ENCODE data around the gene ASIP.
"Not testable (repeated sequence)": the region's sequence is repeated elsewhere in the genome, so short reads cannot be mapped to it uniquely, and the experiment has no call there.

Gene ASIP

GRCh38 chr20:34262488-34263288 lies 21.5 kb downstream of the ASIP start:
- H3K9ac ChIP-seq (ENCODE audit: low read length): no peak overlapping the region
- no peak overlapping the region for H3K27ac ChIP-seq (ENCODE audit: low read depth, low read length)
- no peaks in the 10 kb centered on the region for H3K27me3 ChIP-seq (ENCODE audit: control insufficient read depth, insufficient read depth, low read length)
- no peak overlapping the region for H3K4me3 ChIP-seq (ENCODE audit: low read depth, low read length)
- H3K9me3 ChIP-seq (ENCODE audit: control insufficient read depth, insufficient read depth, low read depth, low read length): no peaks in the 10 kb centered on the region
- no peaks in the 10 kb centered on the region for H3K36me3 ChIP-seq (ENCODE audit: control insufficient read depth, insufficient read depth, low read length)
- peaks cover 5% of the 10 kb centered on the region; the same call in 1 of the 2 replicates for H3K4me1 ChIP-seq (ENCODE audit: control insufficient read depth, insufficient read depth, low read length)

- not testable (repeated sequence) for H3K36me3 ChIP-seq (ENCODE audit: control insufficient read depth, insufficient read depth, low read length); H3K9ac ChIP-seq (ENCODE audit: low read length); H3K27me3 ChIP-seq (ENCODE audit: control insufficient read depth, insufficient read depth, low read length); H3K9me3 ChIP-seq (ENCODE audit: control insufficient read depth, insufficient read depth, low read depth, low read length); H3K4me1 ChIP-seq (ENCODE audit: control insufficient read depth, insufficient read depth, low read length); H3K27ac ChIP-seq (ENCODE audit: low read depth, low read length); H3K4me3 ChIP-seq (ENCODE audit: low read depth, low read length)
These were observed 22.2 kb downstream of the ASIP start for GRCh38 chr20:34263468-34263867.

- no peak overlapping the region for H3K27ac ChIP-seq (ENCODE audit: low read depth, low read length)
These were observed 22.9 kb downstream of the ASIP start for GRCh38 chr20:34264141-34264540.

GRCh38 chr20:34268145-34268544 lies 26.9 kb downstream of the ASIP start:
- H3K36me3 ChIP-seq (ENCODE audit: control insufficient read depth, insufficient read depth, low read length): 0 out of 2 replicates have a peak, but pooled peaks cover 7% of the 10 kb centered on the region
- H3K27me3 ChIP-seq (ENCODE audit: control insufficient read depth, insufficient read depth, low read length): peaks cover 3% of the 10 kb centered on the region; the same call in 1 of the 2 replicates
- no peak overlapping the region for H3K27ac ChIP-seq (ENCODE audit: low read depth, low read length)
- H3K4me3 ChIP-seq (ENCODE audit: low read depth, low read length): no peak overlapping the region
- H3K4me1 ChIP-seq (ENCODE audit: control insufficient read depth, insufficient read depth, low read length): no peaks in the 10 kb centered on the region
- H3K9ac ChIP-seq (ENCODE audit: low read length): no peak overlapping the region
- no peaks in the 10 kb centered on the region for H3K9me3 ChIP-seq (ENCODE audit: control insufficient read depth, insufficient read depth, low read depth, low read length)

More at GRCh38 chr20:34264141-34264540, 22.9 kb downstream of the ASIP start:
- no peak overlapping the region for H3K4me3 ChIP-seq (ENCODE audit: low read depth, low read length)
- H3K9ac ChIP-seq (ENCODE audit: low read length): no peak overlapping the region
- H3K27me3 ChIP-seq (ENCODE audit: control insufficient read depth, insufficient read depth, low read length): peaks cover 2% of the 10 kb centered on the region; the same call in 1 of the 2 replicates
- H3K36me3 ChIP-seq (ENCODE audit: control insufficient read depth, insufficient read depth, low read length): no peaks in the 10 kb centered on the region
- no peaks in the 10 kb centered on the region for H3K9me3 ChIP-seq (ENCODE audit: control insufficient read depth, insufficient read depth, low read depth, low read length)
- H3K4me1 ChIP-seq (ENCODE audit: control insufficient read depth, insufficient read depth, low read length): peaks cover 5% of the 10 kb centered on the region; the same call in 1 of the 2 replicates

- H3K9ac ChIP-seq (ENCODE audit: low read length): no peak overlapping the region
- no peak overlapping the region for H3K27ac ChIP-seq (ENCODE audit: low read depth, low read length)
- H3K4me3 ChIP-seq (ENCODE audit: low read depth, low read length): peak overlapping the region; percentile 48; the same call in 1 of the 2 replicates
- no peaks in the 10 kb centered on the region for H3K4me1 ChIP-seq (ENCODE audit: control insufficient read depth, insufficient read depth, low read length)
- peaks cover 3% of the 10 kb centered on the region; the same call in 1 of the 2 replicates for H3K27me3 ChIP-seq (ENCODE audit: control insufficient read depth, insufficient read depth, low read length)
- no peaks in the 10 kb centered on the region for H3K9me3 ChIP-seq (ENCODE audit: control insufficient read depth, insufficient read depth, low read depth, low read length)
- H3K36me3 ChIP-seq (ENCODE audit: control insufficient read depth, insufficient read depth, low read length): peaks cover 16% of the 10 kb centered on the region
These were observed 27.8 kb downstream of the ASIP start for GRCh38 chr20:34268851-34269636.

GRCh38 chr20:34269996-34270627 lies 28.9 kb downstream of the ASIP start:
- no peak overlapping the region for H3K4me3 ChIP-seq (ENCODE audit: low read depth, low read length)
- no peak overlapping the region for H3K9ac ChIP-seq (ENCODE audit: low read length)
- peaks cover 3% of the 10 kb centered on the region; the same call in 1 of the 2 replicates for H3K27me3 ChIP-seq (ENCODE audit: control insufficient read depth, insufficient read depth, low read length)
- no peak overlapping the region for H3K27ac ChIP-seq (ENCODE audit: low read depth, low read length)
- no peaks in the 10 kb centered on the region for H3K9me3 ChIP-seq (ENCODE audit: control insufficient read depth, insufficient read depth, low read depth, low read length)
- no peaks in the 10 kb centered on the region for H3K4me1 ChIP-seq (ENCODE audit: control insufficient read depth, insufficient read depth, low read length)
- peaks cover 24% of the 10 kb centered on the region for H3K36me3 ChIP-seq (ENCODE audit: control insufficient read depth, insufficient read depth, low read length)

GRCh38 chr20:34271956-34272355 lies 30.7 kb downstream of the ASIP start:
- Histone ChIP-seq H3K36me3 (ENCODE audit: control insufficient read depth, insufficient read depth, low read length) (peaks cover 41% of the 10 kb centered on the region), H3K27me3 (ENCODE audit: control insufficient read depth, insufficient read depth, low read length) (peaks cover 3% of the 10 kb centered on the region; the same call in 1 of the 2 replicates), H3K4me3 (ENCODE audit: low read depth, low read length) (no peak overlapping the region), H3K27ac (ENCODE audit: low read depth, low read length) (no peak overlapping the region), H3K9me3 (ENCODE audit: control insufficient read depth, insufficient read depth, low read depth, low read length) (no peaks in the 10 kb centered on the region), H3K4me1 (ENCODE audit: control insufficient read depth, insufficient read depth, low read length) (no peaks in the 10 kb centered on the region), H3K9ac (ENCODE audit: low read length) (no peak overlapping the region)

GRCh38 chr20:34274694-34275093 lies 33.5 kb downstream of the ASIP start:
- Histone ChIP-seq H3K9ac (ENCODE audit: low read length) (no peak overlapping the region), H3K4me1 (ENCODE audit: control insufficient read depth, insufficient read depth, low read length) (no peaks in the 10 kb centered on the region), H3K27me3 (ENCODE audit: control insufficient read depth, insufficient read depth, low read length) (no peaks in the 10 kb centered on the region), H3K36me3 (ENCODE audit: control insufficient read depth, insufficient read depth, low read length) (peaks cover 62% of the 10 kb centered on the region), H3K4me3 (ENCODE audit: low read depth, low read length) (no peak overlapping the region), H3K27ac (ENCODE audit: low read depth, low read length) (no peak overlapping the region), H3K9me3 (ENCODE audit: control insufficient read depth, insufficient read depth, low read depth, low read length) (no peaks in the 10 kb centered on the region)

GRCh38 chr20:34281177-34281576 lies 40.0 kb downstream of the ASIP start:
- H3K27me3 ChIP-seq (ENCODE audit: control insufficient read depth, insufficient read depth, low read length): no peaks in the 10 kb centered on the region
- no peak overlapping the region for H3K4me3 ChIP-seq (ENCODE audit: low read depth, low read length)
- peaks cover 92% of the 10 kb centered on the region for H3K36me3 ChIP-seq (ENCODE audit: control insufficient read depth, insufficient read depth, low read length)
- H3K9me3 ChIP-seq (ENCODE audit: control insufficient read depth, insufficient read depth, low read depth, low read length): no peaks in the 10 kb centered on the region
- no peak overlapping the region for H3K27ac ChIP-seq (ENCODE audit: low read depth, low read length)
- H3K9ac ChIP-seq (ENCODE audit: low read length): no peak overlapping the region
- no peaks in the 10 kb centered on the region for H3K4me1 ChIP-seq (ENCODE audit: control insufficient read depth, insufficient read depth, low read length)

GRCh38 chr20:34282041-34282440 lies 40.8 kb downstream of the ASIP start:
- no peaks in the 10 kb centered on the region for H3K27me3 ChIP-seq (ENCODE audit: control insufficient read depth, insufficient read depth, low read length)
- H3K9me3 ChIP-seq (ENCODE audit: control insufficient read depth, insufficient read depth, low read depth, low read length): no peaks in the 10 kb centered on the region
- H3K36me3 ChIP-seq (ENCODE audit: control insufficient read depth, insufficient read depth, low read length): peaks cover 92% of the 10 kb centered on the region
- no peak overlapping the region for H3K4me3 ChIP-seq (ENCODE audit: low read depth, low read length)
- H3K9ac ChIP-seq (ENCODE audit: low read length): no peak overlapping the region
- H3K4me1 ChIP-seq (ENCODE audit: control insufficient read depth, insufficient read depth, low read length): no peaks in the 10 kb centered on the region
- H3K27ac ChIP-seq (ENCODE audit: low read depth, low read length): no peak overlapping the region

Data from HUES6 (cell line).